NCI-H82 (cell line): Measurements from ENCODE around the gene MAGI2.

ENCODE experiments used
- DNase-seq: peaks from one replicate; lab custom pipeline; 2025; lab: John Stamatoyannopoulos, UW

Gene MAGI2

DNA sequence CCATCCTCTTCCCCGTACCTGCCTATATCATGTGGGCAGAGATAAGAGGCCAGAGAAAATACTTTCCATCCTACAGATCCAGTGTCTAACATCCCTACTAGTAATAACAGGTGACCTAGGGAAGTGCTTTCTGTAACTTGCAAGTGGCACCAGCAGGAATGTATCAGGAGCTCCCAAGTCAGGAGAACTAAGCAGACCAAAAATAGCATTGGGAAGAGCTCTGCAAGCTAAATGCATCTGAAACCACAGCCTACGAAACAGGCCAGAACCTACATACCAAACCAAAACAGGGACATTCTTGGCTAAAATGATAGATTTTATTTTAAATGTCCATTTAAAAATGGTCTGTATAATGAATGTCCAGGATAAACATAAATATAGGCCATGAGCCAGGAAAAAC lies 974.1 kb downstream of the MAGI2 start:
- no peak for DNase-seq

GRCh38 chr7:78476851-78477405 lies 976.5 kb downstream of the MAGI2 start:
- no peak for DNase-seq

- peak; percentile 84 for DNase-seq
Measured at GRCh38 chr7:78473571-78474301, 979.7 kb downstream of the MAGI2 start.

DNA sequence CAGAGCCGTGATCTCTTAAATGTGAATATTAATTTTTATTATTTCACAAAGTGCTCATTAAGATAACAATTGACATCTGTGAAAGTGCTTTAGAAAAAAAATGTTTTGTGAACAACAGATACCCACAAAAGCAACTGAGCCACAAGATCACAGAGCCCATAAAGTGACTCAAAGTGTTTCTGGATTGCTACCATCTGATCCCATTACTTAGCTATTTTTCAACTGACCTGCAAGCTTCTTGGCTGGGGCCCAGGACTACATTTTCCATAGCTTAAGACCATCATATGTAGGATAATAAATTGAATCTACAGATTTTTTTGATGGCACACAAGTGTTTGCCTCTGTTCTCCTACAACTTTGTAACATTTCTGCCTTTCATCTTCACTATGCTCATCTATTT lies 980.4 kb downstream of the MAGI2 start:
- peak; percentile 32 for DNase-seq

GRCh38 chr7:78472519-78472918 lies 980.9 kb downstream of the MAGI2 start:
- peak; percentile 26 for DNase-seq

DNA sequence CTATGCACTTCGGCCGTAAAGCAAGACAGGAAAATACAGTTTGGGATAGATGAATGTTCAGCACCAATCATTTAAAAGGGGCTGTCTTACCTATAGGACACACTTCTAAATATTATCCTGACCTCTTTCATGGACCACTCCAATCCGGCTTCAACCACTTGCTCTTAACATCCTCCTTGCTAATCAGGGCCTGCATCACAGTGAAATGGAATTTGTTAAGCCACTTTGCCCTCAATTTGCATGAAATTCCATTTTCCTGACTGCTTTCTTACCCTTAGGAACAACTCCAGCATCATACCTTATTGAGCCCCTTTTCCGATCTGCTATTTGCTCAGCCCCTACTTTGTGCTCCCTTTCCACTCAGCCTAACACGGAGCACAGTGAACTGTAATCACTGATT lies 987.6 kb downstream of the MAGI2 start:
- DNase-seq = no peak

DNA sequence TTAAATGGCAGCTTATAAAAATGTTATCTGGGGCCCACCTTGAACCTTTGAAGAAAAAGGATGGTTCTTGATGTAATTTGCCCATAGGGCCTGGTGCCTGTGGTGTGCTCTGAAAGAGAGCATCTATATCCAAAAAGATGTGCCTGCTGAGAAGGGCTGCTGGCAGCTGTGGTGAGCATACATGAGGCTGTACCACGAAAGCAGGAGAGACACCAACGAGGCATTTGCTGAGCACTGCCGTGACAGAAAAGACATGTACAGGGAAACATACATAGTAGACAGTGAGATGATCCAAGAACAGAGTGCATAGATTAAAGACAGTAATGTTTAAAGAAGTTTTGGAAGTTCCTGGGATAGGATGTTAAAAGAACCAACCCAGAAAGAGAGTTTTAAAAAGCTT lies 990.4 kb downstream of the MAGI2 start:
- no peak for DNase-seq

DNA sequence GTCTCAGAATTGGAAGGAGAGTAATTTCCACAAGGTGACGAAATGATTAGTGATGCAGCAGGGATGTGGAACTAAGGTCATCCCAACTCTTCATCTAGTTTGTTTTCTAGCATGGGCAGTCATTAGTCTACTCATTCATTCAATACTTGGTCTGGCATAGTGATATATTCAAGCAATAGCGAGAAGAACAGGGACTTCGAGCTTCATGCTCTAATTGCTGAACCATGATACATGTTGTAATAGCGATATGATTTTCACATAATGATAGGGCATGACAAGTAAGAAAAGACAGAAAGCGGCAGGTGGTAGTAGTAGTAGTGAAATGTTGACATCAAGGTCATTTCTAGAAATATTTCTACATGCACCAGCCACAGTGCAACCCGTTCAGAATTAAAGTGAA lies 1002.8 kb downstream of the MAGI2 start:
- no peak for DNase-seq

GRCh38 chr7:78448911-78449310 lies 1004.6 kb downstream of the MAGI2 start:
- DNase-seq = no peak

DNA sequence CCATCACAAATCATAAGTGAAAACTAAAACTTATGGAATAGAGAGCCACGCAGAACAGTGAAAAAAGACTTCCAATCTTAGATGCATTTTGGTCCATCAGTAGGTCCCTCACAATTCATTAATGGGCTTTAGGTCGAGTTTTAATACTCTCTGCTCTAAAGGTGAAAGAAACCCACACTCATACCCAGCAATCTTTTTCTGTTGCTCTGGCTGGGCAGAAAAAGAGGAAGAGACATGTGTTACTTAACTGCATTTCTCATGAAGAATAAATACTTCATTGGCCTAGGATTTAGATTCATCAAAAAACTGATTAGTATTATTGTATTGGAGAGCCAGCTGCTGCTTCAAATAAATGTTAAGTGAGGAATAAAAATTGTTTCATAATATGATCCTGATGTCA lies 1009.2 kb downstream of the MAGI2 start:
- no peak for DNase-seq

DNA sequence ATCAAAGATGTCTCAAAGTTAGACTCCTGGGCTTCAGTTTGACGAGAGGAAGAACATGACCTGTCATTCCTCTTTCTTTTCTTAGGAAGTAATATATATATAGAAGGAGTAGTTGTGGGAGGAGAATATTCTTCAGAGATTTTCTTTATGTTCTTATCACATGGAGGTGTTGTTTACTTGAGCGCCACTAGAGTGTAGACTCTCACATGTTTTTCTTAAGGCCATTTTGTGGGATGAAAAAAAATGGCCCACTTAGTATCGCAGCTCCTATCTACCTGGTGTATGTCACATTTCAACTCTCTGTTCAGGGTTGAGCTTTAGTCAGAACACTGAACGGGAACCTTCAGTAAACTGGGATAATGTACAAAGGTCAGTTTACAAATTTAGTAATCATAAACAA lies 1009.7 kb downstream of the MAGI2 start:
- DNase-seq = peak; percentile 47

- peak; percentile 52 for DNase-seq
Measured at GRCh38 chr7:78441737-78442136, 1011.7 kb downstream of the MAGI2 start.

DNA sequence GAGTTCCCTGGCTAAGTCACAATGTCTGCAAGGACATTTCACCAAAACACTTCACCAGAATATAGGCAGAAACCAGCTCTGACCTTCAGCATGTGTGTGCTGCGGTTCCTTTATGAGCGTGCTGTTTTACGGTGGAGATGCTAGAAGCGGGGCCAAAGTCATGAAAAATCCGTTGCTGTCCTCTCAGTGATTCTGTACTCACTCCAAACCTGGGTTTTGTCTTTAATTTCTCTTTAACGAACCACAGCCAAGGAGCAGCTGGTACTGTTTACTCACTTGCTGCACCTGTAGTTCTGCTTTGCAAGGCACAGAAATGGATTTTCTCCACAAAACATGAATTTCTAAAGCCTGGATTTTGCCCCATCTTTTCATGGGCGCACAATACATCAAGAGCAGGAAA lies 1015.0 kb downstream of the MAGI2 start:
- no peak for DNase-seq

GRCh38 chr7:78437118-78437517 lies 1016.3 kb downstream of the MAGI2 start:
- no peak for DNase-seq

GRCh38 chr7:78435355-78435754 lies 1018.1 kb downstream of the MAGI2 start:
- no peak for DNase-seq

GRCh38 chr7:78434281-78434680 lies 1019.2 kb downstream of the MAGI2 start:
- no peak for DNase-seq

GRCh38 chr7:78433421-78433820 lies 1020.0 kb downstream of the MAGI2 start:
- DNase-seq = no peak

GRCh38 chr7:78429878-78430277 lies 1023.6 kb downstream of the MAGI2 start:
- no peak for DNase-seq

DNA sequence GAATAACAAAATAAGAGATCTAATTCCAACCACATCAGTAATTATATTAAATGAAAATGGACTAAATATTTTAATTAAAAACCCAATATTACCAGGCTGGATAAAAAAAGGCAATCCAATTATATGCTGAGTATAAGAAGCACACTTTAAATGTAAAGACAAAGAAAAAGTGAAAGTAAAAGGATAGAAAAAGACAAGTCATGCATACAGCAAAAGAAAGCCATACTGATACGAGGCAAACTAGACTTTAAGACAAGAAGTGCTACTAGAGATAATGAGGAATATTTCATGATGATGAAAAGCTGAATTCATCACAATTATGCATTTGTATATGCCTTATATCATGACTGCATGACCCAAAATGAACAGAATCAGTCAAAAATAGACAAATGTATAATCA lies 1026.3 kb downstream of the MAGI2 start:
- no peak for DNase-seq

GRCh38 chr7:78420001-78420400 lies 1033.5 kb downstream of the MAGI2 start:
- no peak for DNase-seq

GRCh38 chr7:78417180-78417853 lies 1036.2 kb downstream of the MAGI2 start:
- DNase-seq = no peak

- DNase-seq = no peak
Measured at GRCh38 chr7:78413568-78413967, 1039.9 kb downstream of the MAGI2 start.

DNA sequence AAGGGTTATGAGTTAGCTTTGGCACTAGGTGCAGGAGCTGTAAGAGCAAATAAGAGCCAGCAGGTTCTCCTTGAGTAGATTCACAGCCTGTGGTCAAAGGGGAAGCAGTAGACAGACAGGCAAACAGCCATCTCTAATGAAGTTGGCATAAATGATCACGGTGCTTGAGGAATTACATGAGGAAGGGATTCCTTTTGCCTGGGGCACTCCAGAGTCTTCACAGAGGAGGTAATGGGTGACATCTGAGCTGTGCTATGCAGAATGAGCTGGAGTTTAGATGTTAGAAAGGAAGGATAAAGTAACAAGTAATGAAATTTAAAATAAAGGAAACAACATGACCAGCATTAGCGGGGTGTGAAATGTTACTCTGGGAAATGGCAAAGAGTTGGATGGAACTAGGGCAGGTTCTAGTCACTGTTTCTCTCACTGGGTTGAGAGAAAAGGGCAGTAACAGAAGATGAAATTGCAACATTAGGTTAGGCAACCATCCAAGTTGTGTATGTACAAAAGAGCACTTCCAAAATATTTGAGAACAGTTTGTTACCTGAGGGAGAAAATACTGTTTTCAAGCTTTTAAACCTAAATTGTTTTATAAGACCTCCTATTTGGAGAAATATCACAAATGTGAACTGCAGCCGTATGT lies 1041.1 kb downstream of the MAGI2 start:
- no peak for DNase-seq
